HG03342 (cell line): ENCODE data around the gene LARP4B.

Experiments used
- ATAC-seq: cut with Tn5 transposase; IDR thresholded peaks from one replicate; pipeline ENCODE4 v1.9.1; 2021; ENCODE audit warnings: mild to moderate bottlenecking, moderate library complexity; ENCODE audit not compliant: unreplicated experiment

The LARP4B gene

GRCh38 chr10:811379-812175 lies 119.9 kb downstream of the LARP4B start:
- ATAC-seq: no peak

- no peak for ATAC-seq
These were observed 121.1 kb downstream of the LARP4B start for GRCh38 chr10:810351-810846.

GRCh38 chr10:809671-810350 lies 121.7 kb downstream of the LARP4B start:
- ATAC-seq: no peak

DNA sequence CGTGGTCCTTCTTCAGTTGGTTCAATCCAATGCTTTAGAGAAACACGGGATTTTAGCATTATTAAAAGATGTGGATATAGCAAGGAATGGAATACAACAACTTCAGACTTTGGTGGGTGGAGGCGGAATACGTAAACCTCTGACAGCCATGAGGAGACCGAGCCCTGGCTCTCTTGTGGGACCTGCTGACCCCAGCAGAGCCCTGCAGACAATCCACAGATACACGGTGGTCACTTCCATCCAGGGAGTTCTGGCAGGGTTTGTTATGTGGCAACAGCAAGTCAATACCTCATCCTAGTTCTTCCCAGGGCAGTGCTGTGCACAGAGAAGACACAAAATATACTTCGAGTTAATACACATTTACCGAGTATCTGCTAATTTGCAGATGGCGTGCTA lies 123.5 kb downstream of the LARP4B start:
- no peak for ATAC-seq

DNA sequence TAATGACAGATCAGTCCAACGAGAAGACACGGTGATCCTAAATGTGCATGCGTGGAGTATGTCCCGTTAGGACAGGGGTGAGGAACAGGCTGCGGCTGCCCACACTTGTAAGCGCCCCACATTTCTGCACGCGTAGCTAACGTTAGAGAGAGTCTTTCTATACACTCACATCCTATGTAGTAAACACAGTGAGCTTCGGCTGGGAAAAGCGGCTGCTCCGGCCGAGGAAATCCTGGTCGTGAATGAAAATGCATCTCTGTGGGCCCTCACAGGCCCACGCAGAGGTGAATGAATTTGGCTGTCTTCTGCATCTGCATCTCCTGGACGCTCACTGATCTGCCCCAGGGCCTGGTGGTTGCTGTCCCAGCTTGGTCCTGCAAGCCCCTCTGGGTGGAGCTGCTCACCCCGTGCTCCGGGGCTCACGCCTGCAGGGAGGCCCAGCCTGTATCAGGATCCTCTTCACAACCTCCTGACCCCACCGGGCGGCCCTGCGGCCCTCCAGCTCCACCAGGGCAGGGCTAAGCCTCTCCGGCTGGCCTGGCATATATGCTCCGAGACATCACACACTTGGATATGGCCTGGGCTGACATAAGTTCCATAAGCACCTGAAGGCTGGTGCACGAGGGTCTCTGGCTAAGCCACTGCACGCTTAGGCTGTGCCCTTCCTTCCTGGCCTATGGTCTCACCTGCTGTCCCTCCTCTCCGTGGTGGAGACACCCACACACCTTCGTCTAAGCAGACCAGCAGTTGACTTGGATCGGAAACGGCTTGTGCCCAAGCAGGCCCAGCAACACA lies 124.1 kb downstream of the LARP4B start:
- no peak for ATAC-seq

DNA sequence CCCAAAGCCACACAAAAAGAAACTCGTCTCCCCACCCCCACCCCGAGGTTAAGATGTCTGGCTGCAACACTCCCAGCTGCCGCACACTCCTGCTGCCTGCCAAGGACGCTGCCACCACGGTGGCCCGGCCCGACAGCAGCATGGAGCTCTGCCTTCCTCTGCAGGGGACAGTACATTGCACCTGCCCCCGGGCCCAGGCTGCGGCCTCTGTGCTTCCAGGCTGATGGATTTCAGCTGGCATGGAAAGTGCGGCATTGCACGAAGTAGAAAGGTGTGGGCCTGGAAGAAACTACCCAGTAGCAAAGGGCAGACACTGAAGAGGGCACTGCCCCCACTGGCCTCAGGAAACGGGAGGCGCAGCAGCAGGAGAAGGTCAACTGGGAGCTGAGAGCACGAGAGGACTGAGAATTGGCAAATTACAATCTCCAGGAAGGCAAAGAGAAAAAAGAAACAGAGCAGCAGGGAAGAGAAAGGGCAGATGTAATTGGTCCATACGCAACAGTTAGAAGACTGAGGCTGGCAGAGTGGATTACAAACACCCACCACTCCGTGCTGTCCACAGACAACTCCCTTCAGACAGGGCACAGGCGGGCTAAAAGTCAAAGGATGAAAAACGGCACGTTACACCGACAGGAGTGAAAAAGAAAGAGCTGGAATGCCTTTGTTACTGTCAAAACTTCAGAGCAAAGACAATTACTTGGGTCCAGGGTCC lies 124.9 kb downstream of the LARP4B start:
- ATAC-seq: no peak

GRCh38 chr10:805620-806305 lies 125.7 kb downstream of the LARP4B start:
- ATAC-seq: no peak

GRCh38 chr10:804787-805619 lies 126.5 kb downstream of the LARP4B start:
- ATAC-seq: no peak

DNA sequence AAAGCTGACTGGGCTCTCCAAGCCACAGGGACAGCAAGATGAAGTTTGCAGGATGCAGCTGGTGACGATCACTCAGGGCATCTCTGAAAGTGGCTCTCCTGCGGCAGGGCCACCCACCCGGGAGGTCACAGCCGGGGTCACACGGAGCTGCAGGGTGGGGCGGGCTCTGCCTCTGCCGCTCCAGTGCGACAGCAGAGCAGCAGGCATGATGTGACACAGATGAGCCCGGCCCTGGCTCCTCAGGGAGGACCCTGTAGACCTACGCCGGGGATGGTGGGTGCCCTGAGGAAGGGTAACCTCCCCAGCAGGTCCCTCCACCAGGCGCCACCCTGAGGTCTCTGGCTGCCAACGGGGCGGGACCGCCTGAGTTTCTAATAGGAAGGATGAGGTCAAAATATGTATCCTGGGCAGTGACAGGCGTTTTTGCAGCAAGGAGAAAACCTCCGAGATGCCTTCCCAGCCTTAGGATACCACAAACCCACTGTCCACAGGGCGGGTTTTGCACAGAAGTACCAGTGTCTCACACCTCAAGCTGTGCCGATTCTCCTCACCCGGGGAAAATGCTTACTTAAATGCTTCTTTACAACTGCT lies 127.2 kb downstream of the LARP4B start:
- ATAC-seq: no peak

DNA sequence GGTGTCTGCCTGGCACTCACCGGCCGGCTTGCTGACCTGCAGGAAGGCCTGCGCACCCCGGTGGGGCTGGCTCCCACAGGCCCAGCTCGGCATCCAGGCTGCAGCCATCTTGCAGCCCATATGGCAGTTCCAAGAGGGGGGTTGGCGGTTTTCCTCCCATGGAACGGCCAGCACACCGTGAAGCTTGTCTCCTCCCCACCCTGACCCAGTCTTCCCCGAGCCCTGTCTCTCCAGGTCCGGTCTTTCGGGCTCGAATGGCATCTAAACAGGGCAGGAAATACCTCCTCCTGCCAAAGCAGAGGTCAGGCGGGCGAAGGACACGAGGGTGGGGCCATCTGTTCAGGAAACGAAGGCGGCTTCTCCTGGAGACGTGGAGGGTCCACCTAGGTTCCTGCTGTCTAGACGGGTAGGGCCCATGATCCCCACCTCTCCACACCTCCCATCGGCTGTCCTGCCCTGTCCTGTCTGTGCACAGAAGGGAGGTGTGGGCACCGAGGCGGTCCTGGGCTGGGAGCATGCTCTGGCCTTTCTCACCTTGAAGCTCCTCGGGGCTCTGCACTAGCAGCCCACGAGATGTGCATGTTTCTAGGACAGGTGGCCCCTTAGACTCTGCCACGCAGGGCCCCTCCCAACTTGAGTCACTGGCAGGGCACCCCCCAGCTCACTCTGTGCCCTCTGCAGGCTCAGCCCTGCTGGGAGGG lies 128.3 kb downstream of the LARP4B start:
- no peak for ATAC-seq

DNA sequence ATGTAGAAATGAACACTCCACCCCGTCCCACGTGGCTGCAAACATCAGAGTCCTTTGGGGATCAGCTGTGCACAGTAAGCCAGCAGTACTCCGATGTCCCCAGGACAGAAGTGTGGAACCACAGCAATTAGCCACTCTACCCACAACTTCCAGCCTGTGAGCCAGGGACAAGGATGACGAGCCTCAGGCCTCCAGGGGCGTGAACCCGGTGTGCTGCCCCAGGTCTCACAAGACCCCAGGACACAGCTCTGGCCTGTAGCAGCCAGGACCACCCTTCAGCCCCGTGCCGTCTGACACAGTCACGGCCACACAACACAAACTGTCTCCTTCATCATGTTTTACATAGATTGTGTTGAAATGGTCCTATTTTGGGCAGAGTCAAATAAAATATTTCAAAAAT lies 129.0 kb downstream of the LARP4B start:
- no peak for ATAC-seq

DNA sequence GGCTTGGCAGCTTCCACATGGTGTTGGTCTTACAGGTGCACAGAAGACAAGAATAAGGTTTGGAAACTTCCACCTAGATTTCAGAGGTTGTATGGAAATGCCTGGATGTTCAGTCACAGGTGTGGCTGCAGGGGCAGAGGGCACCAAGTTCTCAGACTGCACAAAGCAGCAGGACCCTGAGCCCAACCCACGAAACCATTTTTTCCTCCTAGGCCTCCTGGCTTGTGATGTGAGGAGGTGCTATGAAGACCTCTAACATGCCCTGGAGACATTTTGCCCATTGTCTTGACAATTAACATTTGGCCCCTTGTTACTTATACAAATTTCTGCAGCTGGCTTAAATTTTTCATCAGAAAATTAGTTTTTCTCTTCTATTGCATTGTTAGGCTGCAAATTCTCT lies 134.3 kb downstream of the LARP4B start:
- ATAC-seq: no peak

DNA sequence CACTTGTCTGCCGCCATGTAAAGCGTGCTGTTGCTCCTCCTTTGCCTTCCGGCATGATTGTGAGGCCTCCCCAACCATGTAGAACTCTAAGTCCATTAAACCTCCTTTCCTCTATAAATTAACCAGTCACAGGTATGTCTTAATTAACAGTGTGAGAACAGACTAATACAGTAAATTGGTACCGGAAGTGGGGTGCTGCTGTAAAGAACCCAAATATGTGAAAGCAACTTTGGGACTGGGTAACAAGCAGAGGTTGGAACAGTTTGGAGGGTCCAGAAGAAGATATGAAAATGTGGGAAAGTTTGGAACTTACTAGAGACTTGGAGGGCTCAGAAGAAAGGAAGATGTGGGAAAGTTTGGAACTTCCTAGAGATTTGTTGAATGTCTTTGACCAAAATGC lies 135.3 kb downstream of the LARP4B start:
- ATAC-seq: no peak

- ATAC-seq: no peak
These were observed 137.0 kb downstream of the LARP4B start for GRCh38 chr10:794382-794956.

- ATAC-seq: no peak
These were observed 138.8 kb downstream of the LARP4B start for GRCh38 chr10:792792-793100.

GRCh38 chr10:792083-792791 lies 139.3 kb downstream of the LARP4B start:
- ATAC-seq: no peak

DNA sequence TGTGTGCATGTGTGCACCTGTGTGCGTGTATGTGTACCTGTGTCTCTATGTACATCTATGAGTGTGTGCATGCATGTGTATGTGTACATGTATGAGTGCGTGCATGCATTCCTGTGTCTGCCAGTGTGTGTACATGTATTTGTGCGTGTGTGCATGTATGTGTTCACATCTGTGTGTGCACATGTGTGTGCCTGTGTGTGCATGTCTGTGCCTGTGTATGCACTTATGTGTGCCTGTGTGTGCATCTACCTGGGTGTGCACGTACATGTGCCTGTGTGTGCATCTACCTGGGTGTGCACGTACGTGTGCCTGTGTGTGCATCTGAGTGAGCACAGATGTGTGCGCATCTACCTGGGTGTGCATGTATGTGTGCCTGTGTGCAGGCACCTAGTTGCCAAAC lies 139.9 kb downstream of the LARP4B start:
- no peak for ATAC-seq
